Tongue (tissue), 2 donors: ENCODE data around the gene DZIP1L. TPM values are rescaled to one million over a fixed set of nuclear protein-coding genes. Genes with fewer than 3 reads are reported as not detected.

Experiments
- DNase-seq: peaks from one replicate; pipeline ENCODE4 v3.0.0-alpha.2; 2015
- total RNA-seq: library from RNA; depleted of rRNA; stranded (reverse); fragments of >200 nt; gene quantifications from one replicate; pipeline ENCODE4 v1.2.3, GENCODE V29; 2014

Gene DZIP1L
- total RNA-seq, 1 donor from 2014 or later: 24.7 TPM

DNA sequence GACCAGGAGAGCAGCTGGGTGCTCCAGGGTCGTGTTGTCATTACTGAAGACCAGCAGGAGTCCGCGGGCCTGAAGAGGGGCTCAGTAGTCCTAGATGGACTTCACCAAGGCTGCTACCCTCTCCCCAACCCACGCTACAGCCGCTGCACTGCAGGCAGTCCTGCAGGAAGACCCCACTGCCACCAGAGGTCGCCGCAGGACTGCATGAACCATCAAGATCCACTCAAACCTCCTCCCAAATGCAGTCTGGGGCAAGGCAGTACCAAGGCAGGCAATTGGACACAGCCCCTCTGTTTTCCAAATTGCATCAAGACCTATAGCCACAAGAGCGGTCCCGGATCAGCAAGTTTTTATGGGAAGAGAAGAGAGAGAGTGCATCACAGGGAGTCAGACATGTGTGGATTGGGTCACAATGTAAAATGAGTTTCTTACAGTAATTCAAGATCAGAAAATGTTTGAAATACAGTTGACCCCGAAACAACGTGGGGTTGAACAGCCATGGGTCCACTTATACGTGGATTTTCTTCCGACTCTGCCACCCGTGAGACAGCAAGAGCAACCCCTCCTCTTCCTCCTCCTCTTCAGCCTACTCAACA lies 46.7 kb downstream of the DZIP1L start:
- DNase-seq: peak; percentile 89

GRCh38 chr3:138068046-138068445 lies 47.4 kb downstream of the DZIP1L start:
- no peak for DNase-seq

- DNase-seq: no peak
Observed at GRCh38 chr3:138066972-138067371, 48.4 kb downstream of the DZIP1L start.

GRCh38 chr3:138066383-138066782 lies 49.0 kb downstream of the DZIP1L start:
- no peak for DNase-seq

- no peak for DNase-seq
Observed at GRCh38 chr3:138065949-138066348, 49.5 kb downstream of the DZIP1L start.

GRCh38 chr3:138063416-138063815 lies 52.0 kb downstream of the DZIP1L start:
- no peak for DNase-seq

GRCh38 chr3:138062626-138063025 lies 52.8 kb downstream of the DZIP1L start:
- no peak for DNase-seq

DNA sequence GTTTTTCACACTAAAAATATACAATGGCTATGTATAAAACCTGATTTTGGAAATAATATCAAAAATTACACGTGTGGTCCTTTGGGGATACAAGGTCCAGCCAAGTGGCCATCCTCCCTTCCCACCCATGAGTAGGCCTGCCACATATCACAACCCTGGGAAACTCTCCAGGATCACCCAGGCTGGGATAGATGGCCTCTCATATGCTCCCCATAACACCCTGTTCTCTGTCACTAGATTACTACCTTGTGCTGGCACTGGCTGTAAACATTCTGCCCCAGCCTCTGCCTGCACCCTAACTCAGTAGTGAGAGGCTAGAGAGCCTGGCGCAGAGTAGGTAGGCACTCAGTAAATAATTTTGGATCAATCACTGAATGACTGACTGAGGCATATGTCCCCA lies 53.4 kb downstream of the DZIP1L start:
- no peak for DNase-seq

GRCh38 chr3:138060792-138061191 lies 54.6 kb downstream of the DZIP1L start:
- no peak for DNase-seq

DNA sequence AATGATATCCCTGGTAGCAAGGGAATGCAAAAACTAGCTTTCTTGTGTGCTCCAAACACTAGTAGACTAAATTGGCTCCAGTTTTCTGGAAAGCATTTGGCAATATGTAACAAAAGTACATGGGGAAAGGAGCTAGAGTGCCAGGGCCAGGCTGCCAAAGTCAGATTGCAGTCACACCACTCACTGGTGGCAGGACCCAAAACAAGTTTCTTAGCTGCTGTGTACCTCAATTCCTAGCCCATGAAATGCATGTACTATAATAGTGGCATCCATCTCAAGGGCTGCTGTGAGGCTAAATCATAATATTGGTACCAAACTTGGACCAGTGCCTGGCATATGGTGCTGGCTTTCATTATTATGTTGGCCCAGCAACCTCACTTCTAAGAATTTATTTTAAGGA lies 56.1 kb downstream of the DZIP1L start:
- DNase-seq: peak; percentile 18

DNA sequence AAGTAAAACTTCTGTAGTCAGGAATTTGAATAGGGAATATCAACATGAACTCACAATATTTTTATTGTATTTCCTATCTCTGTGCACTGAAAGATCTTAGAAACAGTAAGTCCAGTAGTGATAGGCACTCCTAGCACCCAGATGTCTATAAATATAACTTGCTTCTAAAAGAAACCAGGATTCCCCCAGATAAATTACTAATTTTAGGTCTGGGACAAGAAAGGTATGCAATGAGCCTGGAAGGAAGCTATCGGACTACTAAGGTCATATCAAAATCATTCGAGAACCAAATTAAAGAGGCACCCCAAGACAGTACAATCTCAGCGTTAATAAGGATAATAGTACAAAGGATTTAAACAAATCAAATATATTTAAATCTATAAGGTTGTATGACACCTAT lies 58.0 kb downstream of the DZIP1L start:
- no peak for DNase-seq

GRCh38 chr3:138054057-138054456 lies 61.4 kb downstream of the DZIP1L start:
- DNase-seq: no peak

- peak; percentile 52 for DNase-seq
Observed at GRCh38 chr3:138051947-138052802, 63.2 kb downstream of the DZIP1L start.

- DNase-seq: no peak
Observed at GRCh38 chr3:138049157-138049919, 66.1 kb downstream of the DZIP1L start.

GRCh38 chr3:138047596-138048158 lies 67.7 kb downstream of the DZIP1L start:
- no peak for DNase-seq

- no peak for DNase-seq
Observed at GRCh38 chr3:138046955-138047354, 68.5 kb downstream of the DZIP1L start.

- DNase-seq: no peak
Observed at GRCh38 chr3:138046085-138046484, 69.3 kb downstream of the DZIP1L start.

DNA sequence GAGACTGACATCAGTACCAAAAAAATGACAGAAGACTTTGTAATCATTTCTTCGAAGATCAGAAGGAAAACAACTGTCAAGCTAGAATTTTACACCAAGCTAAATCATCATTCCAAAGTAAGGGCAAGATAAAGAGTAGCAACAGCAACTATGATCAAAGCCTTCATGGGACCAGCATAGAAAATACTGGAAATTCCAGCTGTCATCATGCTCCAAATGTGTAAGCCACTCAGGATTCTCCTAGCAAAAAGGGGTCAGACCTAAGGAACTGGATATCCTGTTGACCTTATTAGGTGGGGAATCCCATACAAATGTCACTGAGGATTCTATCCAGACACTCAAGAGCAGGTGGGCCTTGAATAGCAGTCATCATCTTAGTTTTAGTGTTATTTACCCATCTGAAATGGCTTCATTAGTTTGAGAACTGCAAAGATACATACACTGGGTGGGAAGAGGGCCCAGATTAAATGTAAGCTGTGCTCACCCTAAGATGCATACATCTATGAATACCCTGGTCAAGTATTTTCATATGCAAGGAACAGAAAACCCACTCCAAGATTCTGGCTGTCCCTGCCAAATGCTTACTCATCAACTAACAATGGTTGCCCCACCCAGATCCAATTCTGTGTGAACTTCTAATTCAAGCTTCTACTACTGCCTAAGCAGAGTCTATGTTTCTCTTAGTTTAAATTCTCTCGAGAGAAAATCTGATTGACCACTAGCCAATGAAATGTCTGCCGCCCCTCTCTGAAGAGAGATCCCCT lies 72.0 kb downstream of the DZIP1L start:
- peak; percentile 28 for DNase-seq

DNA sequence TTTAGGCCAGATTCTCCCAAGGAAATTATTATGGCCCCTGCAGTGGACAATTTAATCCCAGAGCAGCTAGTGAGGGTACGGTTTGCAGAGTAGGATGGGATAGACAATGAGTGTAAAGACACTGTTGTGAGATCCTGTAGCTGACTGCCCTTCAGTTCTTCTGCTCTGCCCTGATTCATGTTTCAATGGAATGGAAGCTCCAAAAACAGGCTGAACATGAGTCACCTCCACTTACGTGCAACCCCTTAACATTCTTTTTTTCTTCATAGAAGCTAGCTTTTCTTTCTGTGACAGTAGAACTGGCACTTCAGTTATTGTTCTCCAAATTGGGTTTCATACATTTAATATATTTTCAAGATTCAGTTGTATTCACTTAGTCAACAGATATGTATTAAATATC lies 73.4 kb downstream of the DZIP1L start:
- DNase-seq: no peak

- no peak for DNase-seq
Observed at GRCh38 chr3:138038725-138039462, 76.5 kb downstream of the DZIP1L start.

GRCh38 chr3:138036572-138036971 lies 78.8 kb downstream of the DZIP1L start:
- no peak for DNase-seq
